Neural progenitor cell (in vitro differentiated cells): Measurements from ENCODE around the gene PTPRN2.

Experiments
- CTCF ChIP-seq: fragments of 200-600 bp; sonication (generic); IDR thresholded peaks from 2 replicates; pipeline ENCODE4 v1.5.1; 2017; ENCODE audit warnings: antibody characterized with exemption, mild to moderate bottlenecking
- EZH2 ChIP-seq: fragments of 200-600 bp; sonication (generic); IDR thresholded peaks from 2 replicates; pipeline ENCODE4 v1.6.1; 2017; ENCODE audit warnings: antibody characterized with exemption, mild to moderate bottlenecking, moderate library complexity
- EZH2phosphoT487 ChIP-seq: fragments of 200-600 bp; sonication (generic); IDR thresholded peaks from 2 replicates; pipeline ENCODE4 v1.6.1; 2017; ENCODE audit warnings: antibody characterized with exemption

DNA sequence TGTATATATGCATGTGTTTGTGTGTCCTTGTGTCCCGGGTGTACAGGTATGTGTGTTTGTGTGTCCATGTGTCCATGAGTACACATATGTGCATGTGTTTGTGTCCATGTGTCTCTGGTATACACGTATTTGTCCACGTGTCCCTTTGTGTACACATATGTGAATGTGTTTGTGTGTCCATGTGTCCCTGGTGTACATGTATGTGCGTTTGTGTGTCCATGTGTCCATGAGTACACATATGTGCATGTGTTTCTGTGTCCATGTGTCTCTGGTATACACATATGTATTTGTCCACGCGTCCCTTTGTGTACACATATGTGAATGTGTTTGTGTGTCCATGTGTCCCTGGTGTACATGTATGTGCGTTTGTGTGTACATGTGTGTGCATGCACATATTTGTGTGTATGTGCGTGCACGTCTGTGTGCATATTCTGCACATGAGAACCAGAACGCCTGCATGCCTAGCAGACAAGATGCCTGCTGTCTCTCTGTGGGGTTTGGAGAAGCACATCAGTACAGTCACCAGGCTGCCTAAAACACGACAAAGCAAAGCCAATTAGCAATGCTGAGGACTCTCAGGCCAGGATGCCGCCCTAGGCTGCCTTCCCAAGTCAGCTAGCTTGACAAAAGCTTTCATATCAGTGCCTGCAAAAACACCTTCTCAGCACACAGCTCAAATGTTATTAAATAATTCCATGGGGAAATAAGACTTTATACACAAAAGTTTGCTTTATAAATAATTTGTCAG, 327.8 kb downstream of the PTPRN2 start:
- no peak for TF ChIP-seq CTCF
- no peak for TF ChIP-seq EZH2
- no peak for TF ChIP-seq EZH2phosphoT487
